ENCODE data around the gene CCDC33.

- TF ChIP-seq CTCF (IDR thresholded peaks at IDR 0.05): no peak
- no peak for TF ChIP-seq POLR2A (IDR thresholded peaks at IDR 0.05)
Measured at GRCh38 chr15:74373056-74373650, 137.0 kb downstream of the CCDC33 start.

Measured in uterus (tissue), 2 donors.